ENCODE measurements around the gene PITRM1.
"Not testable (repeated sequence)": the region's sequence is repeated elsewhere in the genome, so short reads cannot be mapped to it uniquely, and the experiment has no call there.

The PITRM1 gene

DNA sequence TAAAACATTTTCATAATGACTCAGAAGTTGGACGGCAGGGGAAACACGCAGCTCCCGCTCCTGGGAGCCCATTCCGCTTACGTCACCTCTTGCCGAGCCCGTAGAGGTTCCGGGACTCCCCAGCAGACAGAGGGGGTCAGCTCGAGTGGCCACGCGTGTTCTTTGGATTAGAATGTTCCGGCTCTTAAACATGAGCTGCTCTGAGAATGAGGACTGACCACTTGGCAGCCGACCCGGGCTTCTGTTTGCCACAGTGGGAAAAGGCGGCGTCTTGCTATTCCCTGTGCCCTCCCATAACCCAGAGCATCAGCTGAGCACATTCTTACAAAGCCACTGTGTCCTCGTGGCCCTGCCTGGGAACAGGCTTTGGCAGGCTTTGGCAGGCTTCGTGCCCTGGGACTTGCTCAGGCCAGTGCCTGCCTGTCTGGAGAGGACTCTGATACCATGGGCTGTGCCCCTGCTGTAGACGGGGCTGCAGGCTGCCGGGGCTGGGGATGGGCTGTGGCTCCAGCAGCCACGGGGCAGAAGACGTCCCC, 65.1 kb downstream of the PITRM1 start:
- peak overlapping the region; percentile 99 for H3K27ac ChIP-seq
- peak; percentile 95 for DNase-seq (ENCODE audit: low read depth, low spot score)

DNA sequence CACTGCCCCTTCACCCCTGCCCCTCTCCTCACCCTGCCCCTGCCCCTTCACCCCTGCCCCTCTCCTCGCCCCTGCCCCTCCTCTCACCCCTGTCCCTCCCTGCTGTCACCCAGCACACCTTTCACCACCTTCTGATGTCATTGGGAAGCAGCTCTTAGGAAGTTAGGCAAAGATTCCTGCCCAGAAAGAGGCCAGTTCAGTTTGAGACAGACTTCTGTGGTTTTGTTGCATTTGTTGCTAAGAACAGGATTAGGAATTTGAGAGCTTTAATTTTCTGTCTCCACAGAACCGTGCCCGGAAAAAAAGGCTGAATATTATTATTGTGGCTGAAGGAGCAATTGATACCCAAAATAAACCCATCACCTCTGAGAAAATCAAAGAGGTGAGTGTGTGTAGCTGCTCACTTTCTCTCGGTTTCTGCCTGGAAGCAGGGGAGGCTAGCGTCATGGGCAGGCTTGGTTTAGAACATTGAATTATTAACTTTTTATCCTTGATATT, 65.6 kb downstream of the PITRM1 start:
- peak overlapping the region; percentile 99 for H3K27ac ChIP-seq
- no peak for DNase-seq (ENCODE audit: low read depth, low spot score)

DNA sequence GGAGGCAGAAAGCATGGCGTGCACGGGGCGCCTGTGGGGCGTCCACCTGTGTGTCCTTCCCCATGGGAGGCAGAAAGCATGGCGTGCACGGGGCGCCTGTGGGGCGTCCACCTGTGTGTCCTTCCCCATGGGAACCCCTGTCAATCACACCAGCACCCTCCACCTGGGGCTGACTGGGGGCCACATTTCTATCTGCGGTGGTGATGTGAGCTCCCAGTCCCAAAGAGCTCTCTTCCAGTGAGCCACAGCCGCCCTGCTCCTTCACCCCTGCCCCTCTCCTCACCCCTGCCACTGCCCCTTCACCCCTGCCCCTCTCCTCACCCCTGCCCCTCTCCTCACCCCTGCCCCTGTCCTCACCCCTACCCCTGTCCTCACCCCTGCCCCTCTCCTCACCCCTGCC, 66.3 kb downstream of the PITRM1 start:
- not testable (repeated sequence) for DNase-seq (ENCODE audit: low read depth, low spot score)
- H3K27ac ChIP-seq = peak overlapping the region; percentile 27

DNA sequence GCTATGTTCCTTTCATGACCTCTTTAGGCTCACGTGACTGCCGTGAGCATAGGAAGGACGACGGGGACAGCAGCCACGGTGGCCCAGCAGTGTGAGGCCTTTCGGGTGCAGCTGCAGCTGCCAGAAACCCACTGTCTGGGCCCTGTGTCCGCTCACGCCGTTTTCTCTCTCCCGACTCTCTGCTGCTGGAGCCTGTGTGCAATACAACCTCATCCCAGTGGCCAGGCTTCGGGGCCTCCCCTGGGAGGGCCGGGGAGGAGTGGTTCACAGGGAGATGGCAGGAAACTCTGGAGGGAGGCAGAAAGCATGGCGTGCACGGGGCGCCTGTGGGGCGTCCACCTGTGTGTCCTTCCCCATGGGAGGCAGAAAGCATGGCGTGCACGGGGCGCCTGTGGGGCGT, 66.7 kb downstream of the PITRM1 start:
- peak overlapping the region; percentile 27 for H3K27ac ChIP-seq
- no peak for DNase-seq (ENCODE audit: low read depth, low spot score)

DNA sequence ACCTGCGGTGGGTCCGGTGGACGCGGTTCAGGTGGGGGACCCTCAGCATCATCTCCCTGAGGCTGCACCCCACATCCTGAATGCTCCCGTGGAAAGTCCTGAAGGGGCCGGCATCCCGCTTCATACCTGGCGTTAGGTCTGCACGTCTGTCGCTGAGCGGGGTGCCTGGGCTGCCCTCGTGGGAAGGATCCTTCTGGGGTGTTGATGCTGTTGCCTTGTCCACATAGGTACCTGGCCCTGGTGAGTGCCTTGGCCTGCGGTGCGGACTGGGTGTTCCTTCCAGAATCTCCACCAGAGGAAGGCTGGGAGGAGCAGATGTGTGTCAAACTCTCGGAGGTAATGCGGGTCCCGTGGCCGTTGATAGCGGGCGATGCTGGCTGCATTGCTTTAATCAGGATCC, 67.4 kb downstream of the PITRM1 start:
- H3K27ac ChIP-seq = peak overlapping the region; percentile 27
- no peak for DNase-seq (ENCODE audit: low read depth, low spot score)

DNA sequence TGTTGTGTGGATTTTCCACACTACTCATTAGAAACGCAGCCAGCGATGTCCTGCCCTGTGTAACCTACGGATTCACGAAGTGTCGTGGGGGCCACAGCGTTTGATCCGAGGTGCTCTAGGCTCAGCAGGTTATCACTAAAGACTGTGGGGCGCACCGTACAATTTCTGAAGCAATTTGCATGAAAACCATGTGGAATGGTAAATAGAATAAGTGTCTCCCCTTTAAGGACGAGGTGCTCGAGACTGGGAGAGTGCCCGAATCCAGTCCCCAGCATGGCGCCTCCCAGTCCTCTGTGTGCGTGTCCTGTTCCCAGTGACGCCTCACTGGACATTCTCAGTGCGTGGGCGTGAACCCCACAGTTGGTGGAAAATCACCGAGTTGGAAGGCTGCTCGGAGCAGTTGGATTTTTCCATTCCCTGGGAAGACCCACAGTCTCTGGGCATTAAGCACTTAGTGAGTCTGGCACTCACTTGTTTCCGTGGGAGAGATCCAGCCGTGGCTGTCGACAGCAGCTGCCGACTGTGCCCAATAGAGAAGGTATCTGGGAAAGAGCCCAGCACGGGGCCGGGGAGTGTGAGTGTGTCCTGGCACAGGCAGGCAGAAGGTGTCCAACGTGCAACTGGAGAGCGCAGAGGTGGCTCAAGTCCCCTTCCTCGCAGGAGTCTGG, 68.2 kb downstream of the PITRM1 start:
- no peak overlapping the region for H3K27ac ChIP-seq
- DNase-seq (ENCODE audit: low read depth, low spot score) = no peak

DNA sequence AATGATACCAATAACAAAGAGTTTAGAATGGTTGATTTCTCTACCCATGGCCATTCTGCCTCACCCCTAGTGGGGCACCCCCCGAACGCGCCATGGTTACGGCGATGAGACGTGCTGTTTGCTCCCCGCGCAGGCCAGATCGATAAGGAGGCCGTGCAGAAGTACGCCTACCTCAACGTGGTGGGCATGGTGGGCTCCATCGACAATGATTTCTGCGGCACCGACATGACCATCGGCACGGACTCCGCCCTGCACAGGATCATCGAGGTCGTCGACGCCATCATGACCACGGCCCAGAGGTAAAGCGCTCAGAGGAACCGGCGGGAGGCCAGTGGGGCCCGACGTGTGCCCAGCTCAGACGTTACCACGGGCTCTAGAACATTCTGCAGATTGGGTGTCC, 68.9 kb downstream of the PITRM1 start:
- H3K27ac ChIP-seq = peak overlapping the region; percentile 46
- no peak for DNase-seq (ENCODE audit: low read depth, low spot score)

DNA sequence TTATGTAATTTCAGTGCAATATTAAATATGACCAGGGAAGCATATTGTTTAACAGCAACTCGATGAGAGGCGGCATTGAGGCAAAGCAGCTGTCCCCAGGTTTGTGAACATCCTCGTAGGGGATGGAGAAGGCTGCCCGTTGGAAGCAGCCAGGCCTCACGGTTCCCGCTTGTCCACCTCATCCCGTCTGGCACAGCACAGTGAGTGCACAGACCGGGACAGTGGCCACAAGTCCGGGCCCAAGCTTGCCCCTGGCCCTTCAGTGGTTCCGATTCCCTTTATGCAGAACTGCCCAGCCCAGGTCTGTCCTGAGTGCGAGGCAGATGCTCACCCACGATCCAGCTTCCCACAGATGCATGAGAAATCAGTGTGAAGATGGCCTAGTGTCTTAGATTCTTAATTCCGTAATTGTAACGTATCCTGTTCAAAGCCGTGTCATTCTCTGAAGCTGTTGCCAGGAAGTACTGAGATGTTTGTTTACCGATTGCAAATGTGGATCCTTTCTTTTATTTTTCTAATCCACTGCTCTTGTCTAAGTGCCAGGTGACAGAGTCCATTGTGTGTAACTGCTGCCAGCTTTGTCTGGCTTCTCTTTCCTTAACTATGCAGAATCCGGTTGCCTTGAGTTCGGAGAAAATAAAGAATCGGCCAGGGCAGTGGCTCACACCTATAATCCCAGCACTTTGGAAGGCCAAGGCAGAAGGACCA, 69.7 kb downstream of the PITRM1 start:
- H3K27ac ChIP-seq = peak overlapping the region; percentile 46
- no peak for DNase-seq (ENCODE audit: low read depth, low spot score)

DNA sequence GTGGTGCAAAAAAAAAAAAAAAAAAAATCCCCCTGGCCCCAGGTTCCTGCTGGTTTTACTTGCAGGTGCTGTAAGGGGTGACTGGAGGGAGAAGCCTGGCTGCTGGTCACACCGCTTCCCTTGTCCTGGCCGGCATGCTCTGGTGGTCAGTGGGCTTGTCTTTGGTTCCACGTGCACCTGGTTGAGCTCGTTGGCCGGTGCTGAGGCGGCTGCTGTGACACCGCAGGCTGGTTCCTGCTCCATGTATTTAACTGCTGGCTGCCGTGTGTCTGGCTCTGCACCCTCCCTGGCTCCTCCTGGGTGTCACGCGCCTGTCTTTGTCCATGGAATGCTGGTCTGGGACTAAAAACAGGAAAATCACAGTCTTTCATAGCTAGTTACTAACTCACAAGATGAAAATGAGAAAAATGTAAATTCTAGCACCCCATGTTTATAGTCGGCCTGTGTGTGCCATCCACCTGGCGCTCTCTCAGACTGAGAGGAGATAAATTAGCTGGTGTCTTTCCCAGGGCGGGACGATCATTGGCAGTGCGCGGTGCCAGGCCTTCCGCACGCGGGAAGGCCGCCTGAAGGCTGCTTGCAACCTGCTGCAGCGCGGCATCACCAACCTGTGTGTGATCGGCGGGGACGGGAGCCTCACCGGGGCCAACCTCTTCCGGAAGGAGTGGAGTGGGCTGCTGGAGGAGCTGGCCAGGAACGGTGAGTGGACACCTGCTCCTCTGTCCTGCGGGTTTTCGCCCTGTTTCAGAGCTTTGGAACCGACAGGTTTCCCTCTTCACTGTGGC, 71.5 kb downstream of the PITRM1 start:
- H3K27ac ChIP-seq = no peak overlapping the region
- no peak for DNase-seq (ENCODE audit: low read depth, low spot score)

DNA sequence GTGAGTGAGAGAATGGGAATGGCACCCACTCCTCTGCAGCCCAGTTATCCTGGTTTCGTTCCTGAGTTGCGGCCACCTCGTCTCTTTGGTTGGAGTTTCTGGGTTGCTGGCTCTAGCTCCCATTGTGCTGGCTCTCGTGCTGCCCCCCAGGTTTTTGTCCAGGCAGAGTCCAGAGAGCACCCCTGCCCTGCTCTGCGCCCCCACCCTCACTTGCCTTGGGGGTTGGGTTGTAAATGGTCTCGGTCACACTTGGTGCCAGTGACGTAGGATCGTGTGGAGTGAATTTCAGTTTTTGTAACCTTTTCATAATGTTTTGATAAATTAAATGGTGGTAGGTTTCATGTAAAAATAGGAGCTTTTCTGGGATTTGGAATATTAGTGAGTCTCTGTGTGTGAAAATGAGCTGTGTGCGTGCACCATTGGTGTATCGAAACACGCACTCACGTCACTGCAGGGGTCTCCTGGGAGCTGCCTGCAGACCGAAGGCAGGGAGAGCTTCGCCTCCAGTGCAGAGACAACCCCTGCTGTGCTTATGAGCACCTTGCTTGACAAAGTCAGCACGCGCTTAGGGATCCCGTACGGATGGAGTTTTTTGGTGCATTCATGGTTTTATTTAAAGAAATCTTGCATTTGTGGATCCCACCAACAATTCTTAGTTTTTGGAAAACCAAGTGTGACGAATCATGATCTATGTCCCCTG, 72.3 kb downstream of the PITRM1 start:
- H3K27ac ChIP-seq = no peak overlapping the region
- DNase-seq (ENCODE audit: low read depth, low spot score) = no peak

DNA sequence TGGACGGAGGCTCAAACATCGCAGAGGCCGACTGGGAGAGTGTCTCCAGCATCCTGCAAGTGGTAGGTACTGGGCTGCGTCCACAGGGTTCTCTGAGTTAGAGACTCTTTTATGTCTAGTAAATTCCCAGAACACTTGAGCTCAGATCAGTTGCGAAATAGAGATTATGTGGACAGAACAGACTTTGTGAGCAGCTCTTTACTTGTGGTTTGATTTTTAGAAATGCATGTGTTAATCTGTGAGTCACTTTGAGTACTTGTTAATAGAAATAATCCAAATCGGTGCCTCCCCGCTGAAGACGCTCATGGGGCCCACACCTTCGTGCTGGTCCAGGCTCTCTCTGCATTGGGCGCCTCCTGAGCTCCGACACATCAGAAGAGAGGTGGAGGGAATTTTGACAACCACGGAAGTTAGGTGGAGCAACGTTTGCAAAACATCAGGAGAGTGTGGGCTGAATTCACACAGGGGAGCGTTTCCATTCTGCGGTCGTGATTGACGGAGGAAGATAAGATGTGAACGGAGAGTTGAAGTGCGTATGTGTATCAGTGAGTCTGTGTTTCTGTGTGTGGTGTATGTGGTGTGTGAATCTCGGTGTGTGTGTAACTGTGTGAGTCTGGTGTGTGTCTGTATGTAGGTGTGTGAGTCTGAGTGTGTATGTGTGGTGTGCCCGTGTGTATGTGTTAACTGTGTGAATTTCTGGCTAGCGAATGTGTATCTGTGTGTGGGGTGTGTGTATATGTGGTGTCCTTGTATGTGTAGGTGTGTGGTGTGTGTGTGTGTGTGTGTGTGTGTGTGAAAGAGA, 73.1 kb downstream of the PITRM1 start:
- peak overlapping the region; percentile 23 for H3K27ac ChIP-seq
- DNase-seq (ENCODE audit: low read depth, low spot score) = no peak

DNA sequence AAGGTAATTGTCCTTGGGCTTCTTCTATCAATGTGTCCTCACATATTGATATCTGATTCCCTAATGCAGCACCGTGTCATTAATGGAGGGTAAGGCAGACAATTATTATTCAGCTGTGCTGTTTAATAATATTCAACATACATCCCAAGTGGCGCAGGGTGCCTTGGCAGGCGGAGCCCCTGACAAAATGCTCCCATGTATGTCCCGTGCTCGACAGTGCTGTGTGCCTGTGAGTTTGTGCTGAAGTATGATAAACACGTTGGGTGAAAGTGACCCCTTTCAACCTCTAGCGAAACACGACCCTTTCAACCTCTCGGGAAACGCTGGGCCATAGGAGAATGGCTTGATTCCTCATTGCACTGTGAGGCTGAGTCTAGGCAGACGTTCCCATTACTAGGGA, 73.9 kb downstream of the PITRM1 start:
- H3K27ac ChIP-seq = peak overlapping the region; percentile 23
- no peak for DNase-seq (ENCODE audit: low read depth, low spot score)

DNA sequence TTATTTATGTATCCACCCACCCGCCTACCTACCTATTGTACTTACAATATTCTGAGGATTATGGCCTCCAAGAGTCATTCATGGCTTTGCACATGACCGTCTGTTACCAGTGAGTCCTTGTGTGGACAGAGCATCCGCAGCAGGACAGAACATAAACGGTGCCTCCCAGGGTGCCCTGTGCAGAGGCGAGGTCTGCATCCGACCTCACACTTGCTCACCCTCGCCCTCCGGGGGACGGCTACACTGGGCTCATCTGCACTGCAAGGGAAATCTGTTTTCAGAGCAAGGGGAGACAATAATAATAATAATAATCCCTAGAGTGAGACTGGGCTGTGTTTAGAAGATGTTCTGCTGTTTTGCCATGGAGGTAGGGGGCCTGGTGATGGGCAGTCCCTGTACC, 75.4 kb downstream of the PITRM1 start:
- no peak for DNase-seq (ENCODE audit: low read depth, low spot score)
- H3K27ac ChIP-seq = peak overlapping the region; percentile 99

DNA sequence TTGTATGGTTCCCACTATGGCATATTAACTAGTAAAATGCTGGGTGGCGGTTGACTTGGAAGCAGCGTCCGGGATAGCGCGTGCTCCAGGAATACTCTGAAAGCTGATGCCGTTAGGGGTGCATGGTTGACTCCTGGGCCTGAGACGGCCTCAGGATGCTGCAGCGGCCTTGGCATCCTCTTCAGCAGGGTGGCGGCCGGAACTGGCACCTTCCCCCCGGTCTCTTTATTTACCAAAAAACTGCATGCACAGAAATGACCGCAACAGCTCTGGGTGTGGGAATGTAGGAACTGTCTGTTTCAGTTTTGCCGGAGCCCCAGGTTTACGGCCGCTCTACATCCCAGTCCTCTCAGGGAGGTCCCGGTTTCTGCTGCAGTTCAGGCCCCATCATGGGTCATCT, 76.4 kb downstream of the PITRM1 start:
- DNase-seq (ENCODE audit: low read depth, low spot score) = no peak
- peak overlapping the region; percentile 99 for H3K27ac ChIP-seq

DNA sequence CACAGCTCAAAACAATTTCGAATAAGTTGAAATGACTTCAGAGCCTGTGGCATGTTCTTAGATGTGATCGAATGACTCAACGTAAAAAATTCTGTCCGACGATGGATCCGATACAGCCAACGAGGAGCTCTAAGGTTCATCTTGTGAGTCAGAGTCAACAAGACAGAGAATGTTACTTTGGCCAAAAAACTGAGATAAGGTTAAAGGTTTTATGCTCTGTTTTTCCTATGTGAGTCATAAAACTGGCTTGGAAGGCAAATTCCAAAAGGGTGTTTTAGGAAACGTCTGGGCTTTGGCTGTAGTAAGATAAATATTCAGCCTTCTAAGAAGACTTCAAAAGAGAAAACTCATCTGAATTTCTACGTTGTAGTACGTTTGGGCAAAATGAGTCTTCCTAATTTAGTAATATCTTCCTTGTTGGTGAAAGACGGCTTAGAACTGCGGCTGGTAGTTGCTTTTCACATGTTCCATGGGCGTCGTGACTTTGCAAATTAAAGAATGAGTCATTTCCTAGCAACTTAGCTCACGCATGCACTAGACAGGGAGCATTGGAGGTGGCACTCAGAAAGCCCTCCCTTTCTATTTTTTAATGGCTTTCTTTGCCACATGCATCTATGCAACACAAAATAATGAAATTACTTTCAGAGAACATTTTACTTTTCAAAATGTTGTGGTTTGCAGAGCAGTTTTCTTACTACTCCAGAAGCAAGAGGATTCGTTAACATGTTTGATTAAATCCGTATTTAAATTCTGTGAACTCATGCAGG, 77.0 kb downstream of the PITRM1 start:
- H3K27ac ChIP-seq = peak overlapping the region; percentile 99

DNA sequence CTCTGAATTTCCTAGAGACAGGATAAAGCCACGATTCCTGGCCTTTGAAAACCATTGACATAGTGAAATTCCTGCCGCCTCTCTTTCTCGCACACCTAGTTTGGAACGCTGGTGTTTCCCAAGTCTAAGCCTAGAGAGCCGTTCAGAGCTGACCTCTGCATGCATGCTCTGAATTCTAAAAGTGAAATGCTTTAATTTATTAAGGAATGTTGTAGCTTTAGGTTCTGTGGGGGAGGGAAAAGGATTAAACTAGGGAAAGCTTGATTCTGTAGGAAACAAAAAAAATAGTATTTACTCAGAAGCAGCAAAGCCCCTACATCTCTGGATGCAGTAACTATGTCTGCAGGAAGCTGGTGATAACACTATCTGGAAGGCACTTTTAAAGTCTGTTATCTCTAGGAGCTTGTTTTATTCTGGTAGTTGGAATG, 78.0 kb downstream of the PITRM1 start:
- H3K27ac ChIP-seq = peak overlapping the region; percentile 99
- DNase-seq (ENCODE audit: low read depth, low spot score) = no peak

More for the DNA sequence above, 77.0 kb downstream of the PITRM1 start:
- DNase-seq (ENCODE audit: low read depth, low spot score) = peak; percentile 94

DNA sequence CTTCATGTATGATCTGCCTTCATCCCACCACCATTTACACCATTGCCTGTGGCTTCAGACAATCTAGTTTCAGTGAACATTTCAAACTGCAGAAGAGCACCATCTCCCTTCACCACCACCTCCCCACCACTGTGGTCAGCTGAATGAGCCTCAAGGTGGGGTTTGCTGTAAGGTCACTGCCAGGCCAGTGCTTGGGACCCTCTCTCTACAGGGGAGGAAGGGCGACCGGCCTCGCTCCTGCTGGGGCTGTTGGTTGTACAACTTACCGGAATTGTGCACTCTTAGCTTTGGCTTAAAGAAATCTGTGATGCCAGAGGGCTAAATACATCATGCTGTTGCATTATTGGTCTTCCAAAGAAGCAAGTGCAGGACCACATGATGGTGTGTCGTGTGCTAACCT, 78.6 kb downstream of the PITRM1 start:
- no peak for DNase-seq (ENCODE audit: low read depth, low spot score)
- peak overlapping the region; percentile 99 for H3K27ac ChIP-seq

DNA sequence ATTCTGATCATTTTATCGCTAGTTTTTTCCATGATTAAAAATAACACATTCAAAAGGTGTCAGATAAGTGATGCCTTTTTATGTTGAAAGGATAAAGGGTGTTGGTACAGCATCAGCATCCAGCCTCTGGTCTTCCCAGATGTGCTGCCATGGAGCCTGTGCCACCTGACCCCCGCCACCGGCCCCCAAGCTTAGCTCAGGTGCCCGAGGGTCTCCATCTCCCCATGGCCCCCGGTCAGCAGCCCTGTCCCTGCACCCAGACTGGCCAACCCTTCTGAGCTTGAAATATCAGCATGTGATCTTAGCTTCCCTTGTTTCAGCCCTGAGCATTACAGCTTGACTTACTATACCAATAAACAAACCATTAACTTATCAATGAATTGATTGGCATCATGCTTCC, 80.7 kb downstream of the PITRM1 start:
- H3K27ac ChIP-seq = peak overlapping the region; percentile 99

More for the DNA sequence above, 80.7 kb downstream of the PITRM1 start:
- no peak for DNase-seq (ENCODE audit: low read depth, low spot score)

All from epithelial cell of prostate (primary cell).